Islet precursor cell (in vitro differentiated cells): ENCODE measurements around the gene SOSTDC1.
"Not testable (repeated sequence)": the region's sequence is repeated elsewhere in the genome, so short reads cannot be mapped to it uniquely, and the experiment has no call there.

Source experiments
- DNase-seq: peaks from one replicate; pipeline ENCODE4 v3.0.0-alpha.2; 2018

SOSTDC1 gene

GRCh38 chr7:16460789-16461493 lies 4.6 kb downstream of the SOSTDC1 start:
- DNase-seq, result no peak

GRCh38 chr7:16456303-16456702 lies 9.2 kb downstream of the SOSTDC1 start:
- DNase-seq, result not testable (repeated sequence)

- no peak for DNase-seq
These were observed 9.9 kb downstream of the SOSTDC1 start for GRCh38 chr7:16455591-16455990.

GRCh38 chr7:16450366-16450765 lies 15.2 kb downstream of the SOSTDC1 start:
- no peak for DNase-seq

- no peak for DNase-seq
These were observed 17.7 kb downstream of the SOSTDC1 start for GRCh38 chr7:16447876-16448275.

GRCh38 chr7:16446508-16446907 lies 19.0 kb downstream of the SOSTDC1 start:
- no peak for DNase-seq

GRCh38 chr7:16443871-16444270 lies 21.7 kb downstream of the SOSTDC1 start:
- not testable (repeated sequence) for DNase-seq

- DNase-seq, result no peak
These were observed 26.6 kb downstream of the SOSTDC1 start for GRCh38 chr7:16438988-16439387.

GRCh38 chr7:16436306-16436705 lies 29.2 kb downstream of the SOSTDC1 start:
- no peak for DNase-seq

- no peak for DNase-seq
These were observed 31.9 kb downstream of the SOSTDC1 start for GRCh38 chr7:16433568-16434122.

GRCh38 chr7:16432425-16432731 lies 33.2 kb downstream of the SOSTDC1 start:
- no peak for DNase-seq

GRCh38 chr7:16431646-16432424 lies 33.7 kb downstream of the SOSTDC1 start:
- no peak for DNase-seq

GRCh38 chr7:16430133-16430532 lies 35.4 kb downstream of the SOSTDC1 start:
- DNase-seq, result no peak

GRCh38 chr7:16428672-16429071 lies 36.9 kb downstream of the SOSTDC1 start:
- no peak for DNase-seq

GRCh38 chr7:16428182-16428581 lies 37.4 kb downstream of the SOSTDC1 start:
- no peak for DNase-seq

- DNase-seq, result no peak
These were observed 41.8 kb downstream of the SOSTDC1 start for GRCh38 chr7:16423761-16424160.

GRCh38 chr7:16422917-16423316 lies 42.6 kb downstream of the SOSTDC1 start:
- no peak for DNase-seq

GRCh38 chr7:16422103-16422435 lies 43.5 kb downstream of the SOSTDC1 start:
- DNase-seq, result no peak

GRCh38 chr7:16421333-16422102 lies 44.0 kb downstream of the SOSTDC1 start, which contains the start of gene CRPPA:
Gene CRPPA, minus strand, starts transcription at chr7:16421538. Its CDS starts 216 bp downstream, at chr7:16421322.
- DNase-seq, result peak; percentile 84

GRCh38 chr7:16420649-16421332 lies 44.7 kb downstream of the SOSTDC1 start:
- DNase-seq, result peak; percentile 90

- DNase-seq, result no peak
These were observed 45.2 kb downstream of the SOSTDC1 start for GRCh38 chr7:16420329-16420648.

- DNase-seq, result no peak
These were observed 45.7 kb downstream of the SOSTDC1 start for GRCh38 chr7:16419859-16420258.

- no peak for DNase-seq
These were observed 46.4 kb downstream of the SOSTDC1 start for GRCh38 chr7:16419126-16419525.
